ENCODE data around the gene ZNF354C. TPM values are rescaled to one million over a fixed set of nuclear protein-coding genes. Genes with fewer than 3 reads are reported as not detected.

ZNF354C gene
- total and polyA plus RNA-seq, 2 of the 13 experiments (the other 11 are each of a cell fraction or from before 2014, with no cell fraction given): 0.02 TPM; not detected in 1

DNA sequence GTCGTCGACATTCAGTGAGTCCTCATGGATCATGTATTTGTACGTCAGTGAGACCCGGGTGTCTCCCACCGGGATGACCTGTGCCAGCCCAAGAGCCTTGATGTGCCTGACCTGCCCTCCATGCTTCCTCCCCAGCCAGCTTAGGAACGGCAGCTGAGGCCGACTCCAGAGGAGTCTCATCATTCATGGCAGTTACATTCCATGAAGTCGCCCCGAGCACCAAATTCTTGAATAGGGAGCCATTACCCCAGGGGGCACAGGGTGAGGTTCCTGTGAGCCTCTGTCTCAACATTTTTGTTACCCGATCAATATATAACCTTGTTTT, 67.8 kb downstream of the ZNF354C start:
- ATAC-seq: no peak
- BruUV-seq (replicated peaks): no TSS peak
- Histone ChIP-seq H3K9me3 (ENCODE audit: low read length) (no peaks in the 10 kb centered on the region), H2AFZ (ENCODE audit: low read length) (no peak overlapping the region), H3K4me1 (ENCODE audit: insufficient read depth, low read length) (no peaks in the 10 kb centered on the region), H3K4me2 (ENCODE audit: low read depth, low read length) (no peak overlapping the region), H3K9ac (ENCODE audit: insufficient read depth, low read depth, low read length) (no peak overlapping the region), H4K20me1 (ENCODE audit: insufficient read depth, low read length) (no peaks in the 10 kb centered on the region), H3K4me3 (replicated peaks in 1 of 3; ENCODE audit: insufficient read depth in 1 of 3, low read depth in 2 of 3, low read length in 3 of 3) (no peak overlapping the region), H3K27me3 (ENCODE audit: control insufficient read depth in 1 of 2, insufficient read depth in 2 of 2, low read length in 2 of 2) (no peaks in the 10 kb centered on the region), H3K79me2 (ENCODE audit: insufficient read depth, low read length) (no peaks in the 10 kb centered on the region), H3K36me3 (replicated peaks in 1 of 2; ENCODE audit: control insufficient read depth in 1 of 2, insufficient read depth in 2 of 2, low read length in 2 of 2) (no peaks in the 10 kb centered on the region), H3K27ac (ENCODE audit: extremely low read length, insufficient read depth, low read length) (no peak overlapping the region)
- FAIRE-seq: no peak
- in situ Hi-C loops (cut with HindIII; ENCODE audit: extremely low pct_ligation_motif_present, low pct_unique_long_range_greater_than_20kb) (no loop called here), intact Hi-C loops (cut with micrococcal nuclease; ENCODE audit: unreplicated experiment) (no loop called here)
- no peak for DNase-seq (ENCODE audit: low spot score)
- CTCF ChIA-PET (ENCODE audit: low intra/inter-chr PET ratio, low total read pairs): no interaction called here
- TF ChIP-seq ZNF256 (CRISPR knock-in tag; conservative IDR thresholded peaks at IDR 0.05) (no peak), ZBTB21 (CRISPR knock-in tag; IDR thresholded peaks at IDR 0.05) (no peak), HDAC6 (IDR thresholded peaks at IDR 0.05; ENCODE audit: low read depth, low read length) (no peak)
- POLR2A ChIA-PET: no interaction called here
- 77% methylated on average over 6 of the region's 10 CpGs for WGBS (ENCODE audit: low lambda C conversion rate)

DNA sequence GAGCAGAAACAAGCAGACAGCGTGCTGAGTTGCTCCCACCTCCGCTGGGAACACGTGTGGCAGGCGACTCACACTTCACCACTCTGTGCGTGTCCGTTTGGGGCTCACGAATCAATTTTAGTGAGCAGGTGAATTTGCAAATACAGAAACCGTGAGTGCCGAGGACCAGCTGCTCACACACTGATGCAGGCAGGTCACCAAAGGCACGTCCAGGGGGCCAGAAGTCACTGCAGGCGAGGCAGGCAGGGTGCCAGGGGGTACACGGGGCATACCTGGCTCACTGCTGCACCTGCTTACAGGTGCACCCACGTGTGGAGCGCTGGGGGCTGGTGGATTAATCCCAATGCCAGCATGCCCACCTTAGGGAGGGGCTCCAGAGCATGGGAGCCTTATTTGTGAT, 68.8 kb downstream of the ZNF354C start:
- Histone ChIP-seq H3K4me2 (ENCODE audit: low read depth, low read length) (no peak overlapping the region), H3K79me2 (ENCODE audit: insufficient read depth, low read length) (no peaks in the 10 kb centered on the region), H3K4me3 (replicated peaks in 1 of 3; ENCODE audit: insufficient read depth in 1 of 3, low read depth in 2 of 3, low read length in 3 of 3) (no peak overlapping the region), H3K4me1 (ENCODE audit: insufficient read depth, low read length) (no peaks in the 10 kb centered on the region), H4K20me1 (ENCODE audit: insufficient read depth, low read length) (no peaks in the 10 kb centered on the region), H3K36me3 (replicated peaks in 1 of 2; ENCODE audit: control insufficient read depth in 1 of 2, insufficient read depth in 2 of 2, low read length in 2 of 2) (no peaks in the 10 kb centered on the region), H2AFZ (ENCODE audit: low read length) (no peak overlapping the region), H3K9me3 (ENCODE audit: low read length) (no peaks in the 10 kb centered on the region), H3K27ac (ENCODE audit: extremely low read length, insufficient read depth, low read length) (no peak overlapping the region), H3K9ac (ENCODE audit: insufficient read depth, low read depth, low read length) (no peak overlapping the region), H3K27me3 (ENCODE audit: control insufficient read depth in 1 of 2, insufficient read depth in 2 of 2, low read length in 2 of 2) (no peaks in the 10 kb centered on the region)
- POLR2A ChIA-PET: no interaction called here
- CTCF ChIA-PET (ENCODE audit: low intra/inter-chr PET ratio, low total read pairs): no interaction called here
- no TSS peak for BruUV-seq (replicated peaks)
- WGBS (ENCODE audit: low lambda C conversion rate): 33% methylated on average over 9 of the region's 14 CpGs
- no peak for ATAC-seq
- intact Hi-C loops (cut with micrococcal nuclease; ENCODE audit: unreplicated experiment): no loop called here
- DNase-seq (ENCODE audit: low spot score): no peak
- FAIRE-seq: no peak
- in situ Hi-C loops (cut with HindIII; ENCODE audit: extremely low pct_ligation_motif_present, low pct_unique_long_range_greater_than_20kb): no loop called here
- no peak for TF ChIP-seq MBD4 (IDR thresholded peaks at IDR 0.05; ENCODE audit: borderline replicate concordance, low read length)
- no peak for TF ChIP-seq REL (CRISPR knock-in tag; conservative IDR thresholded peaks at IDR 0.05)
- TF ChIP-seq HDAC2 (CRISPR knock-in tag; IDR thresholded peaks at IDR 0.05): no peak
- no peak for TF ChIP-seq ZNF180 (CRISPR knock-in tag; IDR thresholded peaks at IDR 0.05; ENCODE audit: borderline replicate concordance, low read depth)
- no peak for TF ChIP-seq RAD21 (CRISPR knock-in tag; IDR thresholded peaks at IDR 0.05)
- no peak for TF ChIP-seq SIX1 (CRISPR knock-in tag; IDR thresholded peaks at IDR 0.05; ENCODE audit: borderline replicate concordance)
- TF ChIP-seq, protein P1, sequence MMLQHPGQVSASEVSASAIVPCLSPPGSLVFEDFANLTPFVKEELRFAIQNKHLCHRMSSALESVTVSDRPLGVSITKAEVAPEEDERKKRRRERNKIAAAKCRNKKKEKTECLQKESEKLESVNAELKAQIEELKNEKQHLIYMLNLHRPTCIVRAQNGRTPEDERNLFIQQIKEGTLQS (CRISPR knock-in tag; IDR thresholded peaks at IDR 0.05): no peak
- no peak for TF ChIP-seq BHLHE40 (IDR thresholded peaks at IDR 0.05; ENCODE audit: low read length)
- no peak for TF ChIP-seq TP53 (CRISPR knock-in tag; conservative IDR thresholded peaks at IDR 0.05)
- TF ChIP-seq SMARCE1 (IDR thresholded peaks at IDR 0.05; ENCODE audit: borderline replicate concordance): no peak
- TF ChIP-seq IRF2 (CRISPR knock-in tag; IDR thresholded peaks at IDR 0.05): no peak
- TF ChIP-seq, protein P2, sequence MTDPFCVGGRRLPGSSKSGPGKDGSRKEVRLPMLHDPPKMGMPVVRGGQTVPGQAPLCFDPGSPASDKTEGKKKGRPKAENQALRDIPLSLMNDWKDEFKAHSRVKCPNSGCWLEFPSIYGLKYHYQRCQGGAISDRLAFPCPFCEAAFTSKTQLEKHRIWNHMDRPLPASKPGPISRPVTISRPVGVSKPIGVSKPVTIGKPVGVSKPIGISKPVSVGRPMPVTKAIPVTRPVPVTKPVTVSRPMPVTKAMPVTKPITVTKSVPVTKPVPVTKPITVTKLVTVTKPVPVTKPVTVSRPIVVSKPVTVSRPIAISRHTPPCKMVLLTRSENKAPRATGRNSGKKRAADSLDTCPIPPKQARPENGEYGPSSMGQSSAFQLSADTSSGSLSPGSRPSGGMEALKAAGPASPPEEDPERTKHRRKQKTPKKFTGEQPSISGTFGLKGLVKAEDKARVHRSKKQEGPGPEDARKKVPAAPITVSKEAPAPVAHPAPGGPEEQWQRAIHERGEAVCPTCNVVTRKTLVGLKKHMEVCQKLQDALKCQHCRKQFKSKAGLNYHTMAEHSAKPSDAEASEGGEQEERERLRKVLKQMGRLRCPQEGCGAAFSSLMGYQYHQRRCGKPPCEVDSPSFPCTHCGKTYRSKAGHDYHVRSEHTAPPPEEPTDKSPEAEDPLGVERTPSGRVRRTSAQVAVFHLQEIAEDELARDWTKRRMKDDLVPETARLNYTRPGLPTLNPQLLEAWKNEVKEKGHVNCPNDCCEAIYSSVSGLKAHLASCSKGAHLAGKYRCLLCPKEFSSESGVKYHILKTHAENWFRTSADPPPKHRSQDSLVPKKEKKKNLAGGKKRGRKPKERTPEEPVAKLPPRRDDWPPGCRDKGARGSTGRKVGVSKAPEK (CRISPR knock-in tag; IDR thresholded peaks at IDR 0.05; ENCODE audit: borderline replicate concordance): no peak
- no peak for TF ChIP-seq ZNF510 (CRISPR knock-in tag; IDR thresholded peaks at IDR 0.05; ENCODE audit: low read depth)

Measured in HepG2 (cell line).